HL-60 (cell line): ENCODE data around the gene SORCS1.

ENCODE experiments used
- DNase-seq, 2 experiments: peaks; one replicate each; pipeline ENCODE4 v3.0.0-alpha.2; 2010 to 2020; ENCODE audit warnings: low read depth in 1 of 2, low spot score in 1 of 2
- H3K27ac ChIP-seq: fragments of 250-450 bp; sonication (Bioruptor Pico); replicated peaks from 2 replicates; pipeline ENCODE4 v1.5.1; 2020; ENCODE audit warnings: mild to moderate bottlenecking, moderate library complexity
- H3K27me3 ChIP-seq: fragments of 250-450 bp; sonication (Bioruptor Pico); 2 replicates; pipeline ENCODE4 v1.5.1; 2021; ENCODE audit warnings: mild to moderate bottlenecking, moderate library complexity; ENCODE audit not compliant: insufficient read depth, poor library complexity, severe bottlenecking
- H3K4me3 ChIP-seq: replicated peaks from 2 replicates; pipeline ENCODE4 v1.5.1; 2011; ENCODE audit warnings: mild to moderate bottlenecking, control low read depth, low read length; ENCODE audit not compliant: insufficient read depth
- CTCF ChIP-seq: IDR thresholded peaks from one replicate; pipeline ENCODE4 v1.5.1; 2011; ENCODE audit warnings: low read length, control low read depth, inconsistent platforms; ENCODE audit not compliant: insufficient read depth
- GABPA ChIP-seq: IDR thresholded peaks from 2 replicates; pipeline ENCODE4 v1.6.1; 2012; ENCODE audit warnings: low read depth
- POLR2AphosphoS5 ChIP-seq: IDR thresholded peaks from 2 replicates; pipeline ENCODE4 v1.6.1; 2012; ENCODE audit warnings: low read depth
- SPI1 ChIP-seq: IDR thresholded peaks from 2 replicates; pipeline ENCODE4 v1.6.1; 2012; ENCODE audit warnings: low read depth, mild to moderate bottlenecking, borderline replicate concordance
- TF ChIP-seq, protein P1 (sequence below): IDR thresholded peaks from 2 replicates; pipeline ENCODE4 v1.6.1; 2012; ENCODE audit warnings: low read depth; ENCODE audit not compliant: insufficient replicate concordance

SORCS1 gene

DNA sequence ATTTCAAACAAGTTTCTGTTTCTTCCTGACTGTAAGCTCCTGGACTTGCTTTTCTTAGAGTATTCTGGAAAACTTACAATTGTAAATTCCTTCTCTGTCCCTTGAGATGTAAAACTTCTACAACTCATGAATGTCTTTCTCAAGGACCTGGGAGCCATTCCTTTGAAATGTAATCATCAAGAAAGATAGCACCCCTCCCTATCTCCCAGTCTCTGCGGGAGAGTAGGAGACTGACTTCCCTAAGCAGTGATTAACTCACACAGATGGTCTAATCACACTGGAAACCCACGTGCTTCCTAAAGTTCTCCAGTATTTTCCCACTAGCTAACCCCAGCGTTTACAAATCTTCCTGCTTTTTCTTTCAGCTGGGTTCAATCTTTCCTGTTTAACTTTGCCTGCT, 549.4 kb downstream of the SORCS1 start:
- Histone ChIP-seq H3K27ac (no peak overlapping the region), H3K4me3 (no peak overlapping the region), H3K27me3 (no peaks in the 10 kb centered on the region)
- no peak for DNase-seq
- TF ChIP-seq, protein P1, sequence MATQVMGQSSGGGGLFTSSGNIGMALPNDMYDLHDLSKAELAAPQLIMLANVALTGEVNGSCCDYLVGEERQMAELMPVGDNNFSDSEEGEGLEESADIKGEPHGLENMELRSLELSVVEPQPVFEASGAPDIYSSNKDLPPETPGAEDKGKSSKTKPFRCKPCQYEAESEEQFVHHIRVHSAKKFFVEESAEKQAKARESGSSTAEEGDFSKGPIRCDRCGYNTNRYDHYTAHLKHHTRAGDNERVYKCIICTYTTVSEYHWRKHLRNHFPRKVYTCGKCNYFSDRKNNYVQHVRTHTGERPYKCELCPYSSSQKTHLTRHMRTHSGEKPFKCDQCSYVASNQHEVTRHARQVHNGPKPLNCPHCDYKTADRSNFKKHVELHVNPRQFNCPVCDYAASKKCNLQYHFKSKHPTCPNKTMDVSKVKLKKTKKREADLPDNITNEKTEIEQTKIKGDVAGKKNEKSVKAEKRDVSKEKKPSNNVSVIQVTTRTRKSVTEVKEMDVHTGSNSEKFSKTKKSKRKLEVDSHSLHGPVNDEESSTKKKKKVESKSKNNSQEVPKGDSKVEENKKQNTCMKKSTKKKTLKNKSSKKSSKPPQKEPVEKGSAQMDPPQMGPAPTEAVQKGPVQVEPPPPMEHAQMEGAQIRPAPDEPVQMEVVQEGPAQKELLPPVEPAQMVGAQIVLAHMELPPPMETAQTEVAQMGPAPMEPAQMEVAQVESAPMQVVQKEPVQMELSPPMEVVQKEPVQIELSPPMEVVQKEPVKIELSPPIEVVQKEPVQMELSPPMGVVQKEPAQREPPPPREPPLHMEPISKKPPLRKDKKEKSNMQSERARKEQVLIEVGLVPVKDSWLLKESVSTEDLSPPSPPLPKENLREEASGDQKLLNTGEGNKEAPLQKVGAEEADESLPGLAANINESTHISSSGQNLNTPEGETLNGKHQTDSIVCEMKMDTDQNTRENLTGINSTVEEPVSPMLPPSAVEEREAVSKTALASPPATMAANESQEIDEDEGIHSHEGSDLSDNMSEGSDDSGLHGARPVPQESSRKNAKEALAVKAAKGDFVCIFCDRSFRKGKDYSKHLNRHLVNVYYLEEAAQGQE: no peak
- TF ChIP-seq POLR2AphosphoS5 (no peak), CTCF (no peak), GABPA (no peak), SPI1 (no peak)

GRCh38 chr10:106614293-106614692, 550.2 kb downstream of the SORCS1 start:
- Histone ChIP-seq H3K27ac (no peak overlapping the region), H3K27me3 (no peaks in the 10 kb centered on the region), H3K4me3 (no peak overlapping the region)
- DNase-seq: no peak
- TF ChIP-seq GABPA (no peak), SPI1 (no peak), CTCF (no peak), POLR2AphosphoS5 (no peak)
- TF ChIP-seq, protein P1: no peak

DNA sequence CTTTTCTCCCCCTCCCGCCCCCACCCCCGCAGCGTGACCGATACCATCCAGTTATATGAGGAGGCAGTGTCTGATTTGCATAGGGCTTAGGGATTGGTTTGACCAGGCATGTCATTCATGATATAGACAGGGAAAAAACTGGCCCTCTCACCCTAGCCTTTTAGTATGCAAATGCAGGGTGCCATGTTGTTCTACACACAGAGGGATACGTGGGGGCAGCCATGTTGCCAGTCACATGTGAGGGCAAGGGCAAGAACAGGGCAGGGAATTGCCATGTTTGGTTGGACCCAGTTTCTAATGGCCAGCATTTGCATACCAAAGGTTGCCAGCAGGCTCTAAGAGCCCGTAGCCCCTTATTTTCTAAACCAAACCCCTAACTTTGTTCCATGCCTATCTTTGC, 552.1 kb downstream of the SORCS1 start:
- TF ChIP-seq, protein P1: no peak
- TF ChIP-seq CTCF: no peak
- TF ChIP-seq POLR2AphosphoS5: no peak
- no peak for TF ChIP-seq GABPA
- TF ChIP-seq SPI1: no peak
- Histone ChIP-seq H3K27ac (no peak overlapping the region), H3K4me3 (no peak overlapping the region), H3K27me3 (no peaks in the 10 kb centered on the region)
- no peak for DNase-seq
